SU-DHL-6 (cell line): ENCODE data around the gene VSTM4.

Experiments
- CTCF ChIP-seq: fragments of 200-600 bp; sonication (generic); IDR thresholded peaks from one replicate; pipeline ENCODE4 v1.5.1; 2017; ENCODE audit warnings: antibody characterized with exemption, mild to moderate bottlenecking, low read length, moderate library complexity; ENCODE audit not compliant: insufficient read depth, poor library complexity, severe bottlenecking
- EZH2phosphoT487 ChIP-seq: fragments of 200-600 bp; sonication (generic), shearing (Covaris generic); conservative IDR thresholded peaks from 2 replicates; pipeline ENCODE4 v1.6.1; 2018; ENCODE audit warnings: mild to moderate bottlenecking, antibody characterized with exemption, low read length, moderate library complexity, mixed read lengths

- TF ChIP-seq CTCF (no peak), EZH2phosphoT487 (no peak)
Measured at GRCh38 chr10:49106451-49106850, 8.9 kb downstream of the VSTM4 start.
